Fibroblast of lung (primary cell): Measurements from ENCODE around the gene FHIT. TPM values are rescaled to one million over a fixed set of nuclear protein-coding genes. Genes with fewer than 3 reads are reported as not detected.

Source experiments
- DNase-seq, 2 donors: peaks; one replicate each; pipeline versions ENCODE4 v3.0.0 to v3.0.0-alpha.2; 2010; ENCODE audit warnings: low read depth in 2 of 2
- H2AFZ ChIP-seq: 2 replicates; pipeline ENCODE4 v1.5.1; 2012; ENCODE audit warnings: low read length, control low read depth, inconsistent platforms
- H3K27ac ChIP-seq: 2 replicates; pipeline ENCODE4 v1.5.1; 2011; ENCODE audit warnings: low read length, control low read depth; ENCODE audit not compliant: insufficient read depth
- H3K27me3 ChIP-seq: 2 replicates; pipeline ENCODE4 v1.5.1; 2011; ENCODE audit warnings: mild to moderate bottlenecking, low read length; ENCODE audit not compliant: control insufficient read depth, insufficient read depth
- H3K36me3 ChIP-seq: 2 replicates; pipeline ENCODE4 v1.5.1; 2011; ENCODE audit warnings: low read length; ENCODE audit not compliant: control insufficient read depth, insufficient read depth
- H3K4me1 ChIP-seq: 2 replicates; pipeline ENCODE4 v1.5.1; 2011; ENCODE audit warnings: low read length; ENCODE audit not compliant: control insufficient read depth, insufficient read depth; ENCODE audit errors: extremely low read depth
- H3K4me2 ChIP-seq: 2 replicates; pipeline ENCODE4 v1.5.1; 2011; ENCODE audit warnings: low read length, control low read depth; ENCODE audit not compliant: insufficient read depth; ENCODE audit errors: extremely low read depth
- H3K4me3 ChIP-seq, 4 experiments: fragments of 200-600 bp in 1 of 4; sonication (generic) in 1 of 4; replicated peaks in 1 of 4; 2 replicates each; pipeline ENCODE4 v1.5.1; 2011 to 2016; ENCODE audit warnings: low read length in 4 of 4, low read depth in 3 of 4, mild to moderate bottlenecking in 3 of 4, control low read depth in 2 of 4, inconsistent platforms in 1 of 4, mixed read lengths in 1 of 4; ENCODE audit not compliant: insufficient read depth in 1 of 4; ENCODE audit errors: control extremely low read depth in 1 of 4
- H3K79me2 ChIP-seq: 2 replicates; pipeline ENCODE4 v1.5.1; 2012; ENCODE audit warnings: mild to moderate bottlenecking, low read length, inconsistent platforms; ENCODE audit not compliant: control insufficient read depth, insufficient read depth
- H3K9ac ChIP-seq: 2 replicates; pipeline ENCODE4 v1.5.1; 2011; ENCODE audit warnings: mild to moderate bottlenecking, low read length, control low read depth; ENCODE audit not compliant: insufficient read depth
- H3K9me3 ChIP-seq: 2 replicates; pipeline ENCODE4 v1.5.1; 2012; ENCODE audit warnings: low read depth, low read length; ENCODE audit not compliant: control insufficient read depth, insufficient read depth
- H4K20me1 ChIP-seq: 2 replicates; pipeline ENCODE4 v1.5.1; 2011; ENCODE audit warnings: low read length; ENCODE audit not compliant: control insufficient read depth, insufficient read depth; ENCODE audit errors: extremely low read depth
- EZH2 ChIP-seq: IDR thresholded peaks from 2 replicates; pipeline ENCODE4 v1.5.1; 2012; ENCODE audit warnings: low read length, control low read depth, mild to moderate bottlenecking; ENCODE audit errors: missing control alignments
- polyA plus RNA-seq, 2 donors: library from polyadenylated mRNA; depleted of rRNA in 1 of 2; stranded (reverse) in 1 of 2; unstranded in 1 of 2; fragments of >200 nt; gene quantifications; 2 replicates each; pipeline ENCODE4 v1.2.1, GENCODE V29; 2011 to 2012; ENCODE audit warnings: missing spikeins in 1 of 2
- total RNA-seq: library from RNA; depleted of rRNA; stranded (reverse); fragments of >200 nt; gene quantifications from 2 replicates; pipeline ENCODE4 v1.2.1, GENCODE V29; 2014
- TF ChIP-seq, protein P1 (sequence below), 2 donors: IDR thresholded peaks in 1 of 2; conservative IDR thresholded peaks in 1 of 2; 1 replicate in 1 of 2; 2 replicates in 1 of 2; pipeline ENCODE4 v1.5.1; 2011 to 2012; ENCODE audit warnings: low read length in 2 of 2, control low read depth in 1 of 2, inconsistent platforms in 1 of 2, low read depth in 1 of 2, mild to moderate bottlenecking in 1 of 2

FHIT gene
- total and polyA plus RNA-seq, 2 donors (not counting 1 experiment from before 2014, with no cell fraction given), result 0.79 to 2.1 TPM

DNA sequence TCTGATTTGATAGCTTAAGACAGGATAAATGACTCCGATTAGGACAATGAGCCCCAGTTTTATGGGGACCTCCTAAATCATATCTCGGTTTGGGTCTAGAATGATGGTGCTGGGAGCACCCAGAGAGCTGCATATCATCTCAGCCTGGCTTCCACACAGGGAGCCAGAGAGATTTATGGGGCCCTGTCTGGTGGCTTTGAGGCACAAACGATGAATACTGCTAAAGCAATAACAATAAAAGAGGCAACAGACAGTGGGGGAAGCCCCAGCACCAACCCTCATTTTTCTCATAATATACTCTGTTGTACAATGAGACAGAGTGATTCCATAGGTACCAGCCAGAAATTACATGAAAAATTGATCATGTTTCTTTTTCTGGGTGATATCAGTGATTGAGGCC lies 1312.4 kb downstream of the FHIT start:
- Histone ChIP-seq H3K4me3 (no peak overlapping the region), H3K36me3 (no peaks in the 10 kb centered on the region), H4K20me1 (no peaks in the 10 kb centered on the region), H3K79me2 (no peaks in the 10 kb centered on the region), H3K9ac (no peak overlapping the region), H3K4me2 (no peak overlapping the region), H3K9me3 (no peaks in the 10 kb centered on the region), H3K27ac (no peak overlapping the region), H2AFZ (no peak overlapping the region), H3K27me3 (no peaks in the 10 kb centered on the region), H3K4me1 (no peaks in the 10 kb centered on the region)
- no peak for DNase-seq
- TF ChIP-seq, protein P1, sequence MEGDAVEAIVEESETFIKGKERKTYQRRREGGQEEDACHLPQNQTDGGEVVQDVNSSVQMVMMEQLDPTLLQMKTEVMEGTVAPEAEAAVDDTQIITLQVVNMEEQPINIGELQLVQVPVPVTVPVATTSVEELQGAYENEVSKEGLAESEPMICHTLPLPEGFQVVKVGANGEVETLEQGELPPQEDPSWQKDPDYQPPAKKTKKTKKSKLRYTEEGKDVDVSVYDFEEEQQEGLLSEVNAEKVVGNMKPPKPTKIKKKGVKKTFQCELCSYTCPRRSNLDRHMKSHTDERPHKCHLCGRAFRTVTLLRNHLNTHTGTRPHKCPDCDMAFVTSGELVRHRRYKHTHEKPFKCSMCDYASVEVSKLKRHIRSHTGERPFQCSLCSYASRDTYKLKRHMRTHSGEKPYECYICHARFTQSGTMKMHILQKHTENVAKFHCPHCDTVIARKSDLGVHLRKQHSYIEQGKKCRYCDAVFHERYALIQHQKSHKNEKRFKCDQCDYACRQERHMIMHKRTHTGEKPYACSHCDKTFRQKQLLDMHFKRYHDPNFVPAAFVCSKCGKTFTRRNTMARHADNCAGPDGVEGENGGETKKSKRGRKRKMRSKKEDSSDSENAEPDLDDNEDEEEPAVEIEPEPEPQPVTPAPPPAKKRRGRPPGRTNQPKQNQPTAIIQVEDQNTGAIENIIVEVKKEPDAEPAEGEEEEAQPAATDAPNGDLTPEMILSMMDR (conservative IDR thresholded peaks at IDR 0.05 in 1 of 2, IDR thresholded peaks at IDR 0.05 in 1 of 2; ENCODE audit: low read depth in 1 of 2, low read length in 2 of 2), result no peak
- no peak for TF ChIP-seq EZH2

DNA sequence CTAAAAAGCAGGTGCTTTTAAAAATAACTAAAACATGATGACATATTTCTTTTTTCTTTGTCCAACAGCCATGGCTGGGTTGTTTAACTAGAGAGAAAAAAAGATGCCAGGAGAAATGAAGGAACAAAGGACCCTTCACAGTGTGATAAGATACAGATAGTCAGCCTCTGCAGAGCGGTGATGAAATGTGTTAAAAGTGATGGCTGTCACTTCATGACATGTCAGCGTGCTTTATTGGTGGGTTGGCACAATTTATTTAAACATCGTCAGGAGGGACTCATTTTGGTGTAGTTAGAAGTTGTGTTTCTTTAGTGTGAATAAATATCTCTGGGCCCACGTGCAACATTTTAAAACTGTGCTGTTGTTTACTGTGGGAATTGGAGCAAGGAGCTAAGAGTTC lies 1314.1 kb downstream of the FHIT start:
- no peak overlapping the region for H3K9ac ChIP-seq
- no peaks in the 10 kb centered on the region for H3K36me3 ChIP-seq
- H3K9me3 ChIP-seq, result no peaks in the 10 kb centered on the region
- TF ChIP-seq, protein P1 (conservative IDR thresholded peaks at IDR 0.05 in 1 of 2, IDR thresholded peaks at IDR 0.05 in 1 of 2; ENCODE audit: low read depth in 1 of 2, low read length in 2 of 2), result no peak
- no peak for TF ChIP-seq EZH2
- H3K4me3 ChIP-seq, result no peak overlapping the region
- H4K20me1 ChIP-seq, result no peaks in the 10 kb centered on the region
- no peaks in the 10 kb centered on the region for H3K79me2 ChIP-seq
- no peak for DNase-seq
- H3K27me3 ChIP-seq, result no peaks in the 10 kb centered on the region
- H2AFZ ChIP-seq, result no peak overlapping the region
- no peak overlapping the region for H3K4me2 ChIP-seq
- H3K27ac ChIP-seq, result no peak overlapping the region
- H3K4me1 ChIP-seq, result no peaks in the 10 kb centered on the region

DNA sequence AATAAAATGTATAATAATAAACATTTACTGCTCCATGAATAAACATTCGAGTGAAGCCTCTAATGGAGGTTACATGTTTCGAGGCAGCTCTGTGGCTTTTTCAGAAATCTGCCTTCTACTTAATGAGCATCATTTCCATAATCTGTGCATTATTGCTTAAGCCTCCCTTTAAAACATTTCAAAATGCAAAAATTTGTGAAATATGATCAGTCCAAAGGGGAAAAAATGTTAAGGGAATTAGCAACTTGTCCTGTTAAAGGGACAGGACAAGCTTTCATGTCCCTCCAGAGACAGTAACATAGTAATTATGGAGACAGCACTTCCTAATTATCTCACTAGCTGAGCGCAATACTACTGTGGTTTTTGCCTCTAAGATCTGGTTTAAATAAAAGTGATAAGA lies 1314.8 kb downstream of the FHIT start:
- H3K9ac ChIP-seq, result no peak overlapping the region
- no peak overlapping the region for H2AFZ ChIP-seq
- no peaks in the 10 kb centered on the region for H3K36me3 ChIP-seq
- no peaks in the 10 kb centered on the region for H3K27me3 ChIP-seq
- H3K9me3 ChIP-seq, result no peaks in the 10 kb centered on the region
- no peak overlapping the region for H3K4me2 ChIP-seq
- no peak for DNase-seq
- H3K27ac ChIP-seq, result no peak overlapping the region
- H4K20me1 ChIP-seq, result no peaks in the 10 kb centered on the region
- TF ChIP-seq, protein P1 (conservative IDR thresholded peaks at IDR 0.05 in 1 of 2, IDR thresholded peaks at IDR 0.05 in 1 of 2; ENCODE audit: low read depth in 1 of 2, low read length in 2 of 2), result no peak
- no peak for TF ChIP-seq EZH2
- no peaks in the 10 kb centered on the region for H3K79me2 ChIP-seq
- no peaks in the 10 kb centered on the region for H3K4me1 ChIP-seq
- no peak overlapping the region for H3K4me3 ChIP-seq
